ENCODE data around the gene NT5DC3.

The NT5DC3 gene

DNA sequence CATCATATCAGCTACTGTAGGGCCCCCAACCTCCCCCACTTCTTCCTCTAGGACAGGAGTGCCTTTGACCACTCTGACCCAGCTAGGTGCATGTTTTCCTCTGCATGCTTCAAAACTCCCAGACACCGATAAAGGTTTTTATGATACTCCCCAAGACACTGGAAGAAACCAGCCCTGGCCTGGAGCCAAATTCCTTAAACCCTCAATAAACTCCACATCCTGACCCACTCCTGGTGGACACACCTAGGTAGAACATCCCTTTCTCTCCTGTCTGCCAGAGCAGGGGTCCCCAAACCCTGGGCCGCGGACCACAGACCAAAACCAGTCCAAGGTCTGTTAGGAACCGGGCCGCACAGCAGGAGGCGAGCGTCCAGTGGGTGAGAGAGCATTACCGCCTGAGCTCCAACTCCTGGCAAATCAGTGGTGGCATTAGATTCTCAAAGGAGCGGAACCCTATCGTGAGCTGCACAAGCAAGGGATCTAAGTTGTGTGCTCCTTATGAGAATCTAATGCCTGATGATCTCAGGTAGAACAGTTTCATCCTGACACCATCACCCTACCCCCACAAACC is 49.6 kb downstream of the NT5DC3 start:
- H3K4me3 ChIP-seq (ENCODE audit: low read depth, low read length, poor library complexity, severe bottlenecking) = no peak overlapping the region
- H3K9me3 ChIP-seq (ENCODE audit: low read length) = no peaks in the 10 kb centered on the region
- no peaks in the 10 kb centered on the region for H3K79me2 ChIP-seq (ENCODE audit: insufficient read depth, low read length)
- no peaks in the 10 kb centered on the region for H3K9me2 ChIP-seq (ENCODE audit: low read depth, low read length)
- H3K36me3 ChIP-seq (ENCODE audit: insufficient read depth, low read length) = no peaks in the 10 kb centered on the region
- H3K27ac ChIP-seq (ENCODE audit: low read depth, low read length, poor library complexity, severe bottlenecking) = no peak overlapping the region
- H4K20me1 ChIP-seq (ENCODE audit: insufficient read depth, low read length) = no peaks in the 10 kb centered on the region
- H3K27me3 ChIP-seq (ENCODE audit: insufficient read depth, low read length) = no peaks in the 10 kb centered on the region
- H3K4me1 ChIP-seq (ENCODE audit: insufficient read depth, low read length, severe bottlenecking) = no peaks in the 10 kb centered on the region
- H3K4me2 ChIP-seq (ENCODE audit: low read length) = no peak overlapping the region
- TF ChIP-seq EZH2 (IDR thresholded peaks at IDR 0.05; ENCODE audit: borderline replicate concordance, low read length) = no peak
- TF ChIP-seq, protein P1, sequence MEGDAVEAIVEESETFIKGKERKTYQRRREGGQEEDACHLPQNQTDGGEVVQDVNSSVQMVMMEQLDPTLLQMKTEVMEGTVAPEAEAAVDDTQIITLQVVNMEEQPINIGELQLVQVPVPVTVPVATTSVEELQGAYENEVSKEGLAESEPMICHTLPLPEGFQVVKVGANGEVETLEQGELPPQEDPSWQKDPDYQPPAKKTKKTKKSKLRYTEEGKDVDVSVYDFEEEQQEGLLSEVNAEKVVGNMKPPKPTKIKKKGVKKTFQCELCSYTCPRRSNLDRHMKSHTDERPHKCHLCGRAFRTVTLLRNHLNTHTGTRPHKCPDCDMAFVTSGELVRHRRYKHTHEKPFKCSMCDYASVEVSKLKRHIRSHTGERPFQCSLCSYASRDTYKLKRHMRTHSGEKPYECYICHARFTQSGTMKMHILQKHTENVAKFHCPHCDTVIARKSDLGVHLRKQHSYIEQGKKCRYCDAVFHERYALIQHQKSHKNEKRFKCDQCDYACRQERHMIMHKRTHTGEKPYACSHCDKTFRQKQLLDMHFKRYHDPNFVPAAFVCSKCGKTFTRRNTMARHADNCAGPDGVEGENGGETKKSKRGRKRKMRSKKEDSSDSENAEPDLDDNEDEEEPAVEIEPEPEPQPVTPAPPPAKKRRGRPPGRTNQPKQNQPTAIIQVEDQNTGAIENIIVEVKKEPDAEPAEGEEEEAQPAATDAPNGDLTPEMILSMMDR (IDR thresholded peaks at IDR 0.05; ENCODE audit: low read length) = no peak
- H3F3A ChIP-seq (ENCODE audit: insufficient read depth, low read length) = no peaks in the 10 kb centered on the region
- H2AFZ ChIP-seq (ENCODE audit: low read length) = no peak overlapping the region
- no peak overlapping the region for H3K9ac ChIP-seq (ENCODE audit: low read length)

DNA sequence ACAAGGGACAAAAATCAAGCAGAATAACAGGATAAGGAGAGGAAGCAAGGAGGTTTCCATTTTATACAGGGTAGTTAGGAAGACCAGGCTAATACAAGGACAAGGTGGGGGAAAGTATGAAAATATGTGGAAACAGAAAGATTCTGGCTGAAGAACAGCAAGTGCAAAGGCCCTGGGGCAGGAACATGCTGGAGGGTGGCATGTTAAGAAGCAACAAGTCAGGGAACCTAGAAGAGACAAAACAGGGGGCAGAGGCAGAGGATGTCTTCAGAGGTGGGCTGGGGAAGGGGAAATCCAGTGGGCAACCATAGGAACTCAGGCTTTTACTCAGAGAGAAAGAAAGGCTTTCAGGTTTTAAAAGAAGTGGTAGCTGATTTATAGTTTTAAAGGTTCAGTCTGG is 54.8 kb downstream of the NT5DC3 start:
- H3K4me3 ChIP-seq (ENCODE audit: low read depth, low read length, poor library complexity, severe bottlenecking) = no peak overlapping the region
- H3K4me2 ChIP-seq (ENCODE audit: low read length) = no peak overlapping the region
- no peaks in the 10 kb centered on the region for H3K9me2 ChIP-seq (ENCODE audit: low read depth, low read length)
- no peaks in the 10 kb centered on the region for H3K36me3 ChIP-seq (ENCODE audit: insufficient read depth, low read length)
- H3F3A ChIP-seq (ENCODE audit: insufficient read depth, low read length) = no peaks in the 10 kb centered on the region
- TF ChIP-seq, protein P1 (IDR thresholded peaks at IDR 0.05; ENCODE audit: low read length) = no peak
- no peaks in the 10 kb centered on the region for H3K9me3 ChIP-seq (ENCODE audit: low read length)
- no peak overlapping the region for H3K9ac ChIP-seq (ENCODE audit: low read length)
- no peak overlapping the region for H2AFZ ChIP-seq (ENCODE audit: low read length)
- no peaks in the 10 kb centered on the region for H4K20me1 ChIP-seq (ENCODE audit: insufficient read depth, low read length)
- no peak overlapping the region for H3K27ac ChIP-seq (ENCODE audit: low read depth, low read length, poor library complexity, severe bottlenecking)
- no peaks in the 10 kb centered on the region for H3K4me1 ChIP-seq (ENCODE audit: insufficient read depth, low read length, severe bottlenecking)
- H3K79me2 ChIP-seq (ENCODE audit: insufficient read depth, low read length) = no peaks in the 10 kb centered on the region
- H3K27me3 ChIP-seq (ENCODE audit: insufficient read depth, low read length) = no peaks in the 10 kb centered on the region

DNA sequence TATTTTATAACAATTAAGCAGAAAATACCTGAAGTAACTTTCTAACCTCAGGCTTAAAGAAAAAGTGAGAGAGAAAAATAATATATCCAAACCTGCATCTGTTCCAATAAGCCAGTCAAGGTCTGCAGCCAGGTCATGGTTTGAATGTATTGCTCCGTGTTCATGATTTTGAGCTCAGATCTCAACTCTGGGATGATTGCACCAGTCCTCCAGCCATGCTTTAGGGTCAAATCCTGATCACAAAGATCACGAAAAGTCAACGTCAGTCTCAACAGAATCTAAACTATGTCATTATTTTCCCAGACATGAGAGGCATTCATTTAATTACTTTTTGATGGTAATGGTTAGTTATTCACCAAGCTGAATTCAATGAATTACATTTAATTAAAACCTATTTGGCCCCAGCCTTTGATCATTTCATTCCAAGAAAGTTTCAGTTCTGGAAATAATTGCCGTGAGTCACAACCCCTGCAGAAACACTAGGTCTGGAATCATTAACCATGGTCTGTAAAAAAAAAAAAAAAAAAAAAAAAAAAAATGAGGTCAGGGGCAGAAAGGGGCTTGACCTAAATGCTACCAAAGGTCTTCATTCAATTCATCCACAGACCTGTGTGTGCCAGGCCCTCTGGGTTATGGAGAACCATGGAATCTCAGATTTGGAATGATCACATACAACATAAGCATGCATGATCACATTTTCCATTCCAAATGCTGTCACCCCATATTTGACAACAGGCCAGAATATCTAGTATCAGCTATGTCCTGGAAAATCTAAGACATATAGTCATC is 55.6 kb downstream of the NT5DC3 start:
- Histone ChIP-seq H3K9ac (ENCODE audit: low read length) (no peak overlapping the region), H3K79me2 (ENCODE audit: insufficient read depth, low read length) (no peaks in the 10 kb centered on the region), H3K4me3 (ENCODE audit: low read depth, low read length, poor library complexity, severe bottlenecking) (no peak overlapping the region), H3K36me3 (ENCODE audit: insufficient read depth, low read length) (no peaks in the 10 kb centered on the region), H3F3A (ENCODE audit: insufficient read depth, low read length) (no peaks in the 10 kb centered on the region), H3K4me2 (ENCODE audit: low read length) (no peak overlapping the region), H3K27ac (ENCODE audit: low read depth, low read length, poor library complexity, severe bottlenecking) (no peak overlapping the region), H3K4me1 (ENCODE audit: insufficient read depth, low read length, severe bottlenecking) (no peaks in the 10 kb centered on the region), H3K9me3 (ENCODE audit: low read length) (no peaks in the 10 kb centered on the region), H3K9me2 (ENCODE audit: low read depth, low read length) (no peaks in the 10 kb centered on the region), H2AFZ (ENCODE audit: low read length) (no peak overlapping the region), H4K20me1 (ENCODE audit: insufficient read depth, low read length) (no peaks in the 10 kb centered on the region), H3K27me3 (ENCODE audit: insufficient read depth, low read length) (no peaks in the 10 kb centered on the region)
- TF ChIP-seq, protein P1 (IDR thresholded peaks at IDR 0.05; ENCODE audit: low read length) = no peak
- TF ChIP-seq EZH2 (IDR thresholded peaks at IDR 0.05; ENCODE audit: borderline replicate concordance, low read length) = no peak

All from OCI-LY1 (cell line).